AG20443 (cell line): ENCODE data around the gene CCDC87.

Experiments used
- DNase-seq: peaks from one replicate; pipeline ENCODE4 v3.0.0; 2012; ENCODE audit warnings: low spot score, mixed read lengths

The CCDC87 gene

DNA sequence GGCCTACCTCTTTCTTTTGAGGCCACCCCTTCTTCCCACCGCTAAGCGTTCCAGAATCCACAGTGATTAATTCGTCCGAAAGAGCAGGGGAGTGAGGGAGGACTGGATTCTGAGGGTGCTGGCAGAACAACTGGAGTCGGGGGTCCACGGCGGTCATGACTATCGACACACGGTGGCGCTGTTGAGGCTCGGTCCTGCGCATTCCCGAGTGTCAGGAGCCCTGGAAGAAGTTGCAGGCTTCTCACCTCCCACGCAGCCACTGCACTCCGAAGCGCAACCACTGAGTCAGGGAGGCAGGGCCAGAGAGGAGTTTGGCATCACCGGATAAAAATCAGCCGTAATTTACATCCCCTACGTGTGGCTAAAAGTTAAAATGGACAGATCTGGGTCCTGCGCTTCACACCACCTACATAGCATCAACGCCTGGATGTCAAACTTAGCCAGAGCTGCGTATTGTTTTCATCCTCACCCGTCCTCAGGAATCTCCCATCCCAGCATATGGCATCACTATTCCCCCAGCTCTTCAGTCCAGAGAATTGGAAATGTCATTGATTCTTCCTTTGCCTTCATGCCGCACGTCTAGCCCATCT lies 13.8 kb downstream of the CCDC87 start:
- peak; percentile 93 for DNase-seq

DNA sequence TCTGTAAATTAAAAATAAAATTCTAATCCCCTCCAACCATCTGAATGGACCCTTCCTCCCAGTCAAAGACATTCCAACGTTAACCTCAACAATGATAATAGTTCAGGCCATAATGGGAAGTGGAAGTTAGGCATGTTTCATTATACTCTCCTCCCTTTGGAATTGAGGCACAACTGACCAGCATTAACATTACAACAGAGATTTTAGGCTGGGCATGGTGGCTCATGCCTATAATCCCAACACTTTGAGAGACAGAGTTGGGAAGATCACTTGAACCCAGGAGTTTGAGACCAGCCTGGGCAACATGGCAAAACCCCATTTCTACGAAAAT lies 22.0 kb downstream of the CCDC87 start:
- no peak for DNase-seq

DNA sequence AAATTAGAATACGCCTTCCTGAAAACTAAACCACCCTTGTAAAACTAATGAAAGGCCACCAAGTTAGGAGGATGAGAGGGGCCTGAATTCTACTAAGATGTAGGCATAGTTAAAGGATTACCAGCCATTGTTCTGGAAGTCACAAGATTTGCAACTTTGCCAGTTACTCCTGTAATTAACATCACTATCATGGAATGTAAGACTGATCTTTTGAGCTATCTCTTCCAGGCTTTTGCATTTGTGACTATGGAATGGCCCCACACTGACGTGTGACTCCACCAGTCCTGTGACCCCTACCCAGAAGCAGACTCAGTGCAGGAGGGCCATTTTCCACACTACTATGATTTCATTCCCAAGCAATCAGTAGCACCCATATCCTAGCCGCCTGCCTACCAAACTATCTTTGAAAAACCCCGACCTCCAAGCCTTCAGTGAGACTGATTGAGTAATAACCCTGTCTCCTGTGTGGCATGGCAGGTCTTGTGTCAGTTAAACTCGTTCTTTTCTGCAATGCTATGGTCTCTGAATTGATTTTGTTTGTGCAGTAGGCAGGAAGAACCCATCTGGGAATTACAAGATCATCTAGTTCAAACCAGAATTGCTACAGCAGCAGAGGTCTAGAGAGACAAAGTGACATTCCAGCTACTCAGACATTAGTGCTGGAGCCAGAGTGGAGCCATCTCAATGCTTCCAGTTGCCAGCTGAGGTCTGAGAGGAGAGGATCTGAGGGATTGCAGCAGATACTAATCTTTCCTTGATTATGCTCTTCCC lies 22.6 kb downstream of the CCDC87 start:
- no peak for DNase-seq

DNA sequence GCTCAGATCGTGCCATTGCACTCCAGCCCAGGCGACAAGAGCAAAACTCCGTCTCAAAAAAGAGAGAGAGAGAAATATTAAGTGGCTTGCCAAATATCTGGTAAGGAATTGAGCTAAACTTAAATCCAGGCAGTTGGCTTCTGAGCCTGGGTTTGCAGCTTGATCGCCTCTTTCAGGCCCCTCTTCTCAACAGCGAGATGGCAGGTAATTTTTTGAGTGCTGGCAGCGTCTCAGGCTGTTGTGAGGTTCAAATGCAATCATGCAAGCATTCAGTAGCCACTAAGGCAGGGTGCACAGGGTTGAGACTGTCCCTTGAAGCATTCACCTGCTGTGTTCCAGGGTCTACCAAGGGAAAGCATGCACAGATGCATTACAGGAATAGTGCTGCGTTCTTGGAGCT lies 23.8 kb downstream of the CCDC87 start:
- DNase-seq, result no peak

DNA sequence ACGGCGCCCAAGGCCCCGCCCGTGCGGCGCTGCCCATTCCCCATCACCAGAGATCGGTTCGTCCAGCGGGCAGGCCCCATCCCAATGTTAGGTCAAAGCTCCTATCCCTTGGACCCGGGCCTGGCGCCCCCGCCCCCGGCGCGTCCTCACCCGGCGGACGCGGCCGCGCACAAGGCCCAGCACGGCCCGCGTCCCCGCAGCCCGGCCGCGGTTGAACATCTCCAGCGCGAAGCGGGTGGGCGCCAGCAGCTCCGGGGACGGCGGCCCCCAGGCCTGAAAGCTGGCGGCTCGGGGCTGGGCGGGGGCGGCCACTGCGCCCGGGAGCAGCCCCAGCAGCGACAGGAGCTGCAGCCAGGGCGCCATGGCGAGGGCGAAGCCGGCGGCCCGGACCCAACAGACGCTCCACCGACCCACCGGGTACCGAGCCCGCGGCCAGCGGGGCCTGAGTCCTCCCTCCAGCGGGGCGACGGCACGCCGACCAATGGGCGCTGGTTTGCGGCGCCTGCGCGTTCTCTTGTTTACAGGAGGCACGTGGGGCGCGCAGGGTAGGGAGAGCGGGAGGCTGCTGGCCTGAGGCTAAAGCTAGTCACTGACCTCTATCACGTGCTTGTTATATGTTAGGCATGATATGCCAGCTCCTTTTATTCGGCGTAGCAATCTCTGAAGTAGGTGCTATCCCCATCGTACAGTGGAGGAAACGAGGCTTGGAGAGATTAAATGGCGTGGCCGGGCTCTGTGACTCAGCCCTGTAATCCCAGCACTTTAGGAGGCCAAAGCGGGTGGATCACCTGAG lies 24.5 kb downstream of the CCDC87 start, which contains the start of gene CTSF:
TSS of gene CTSF (minus strand) at position 483 of the 793 bp plus-strand sequence. CDS start at position 363, 120 bp downstream.
- peak; percentile 98 for DNase-seq

DNA sequence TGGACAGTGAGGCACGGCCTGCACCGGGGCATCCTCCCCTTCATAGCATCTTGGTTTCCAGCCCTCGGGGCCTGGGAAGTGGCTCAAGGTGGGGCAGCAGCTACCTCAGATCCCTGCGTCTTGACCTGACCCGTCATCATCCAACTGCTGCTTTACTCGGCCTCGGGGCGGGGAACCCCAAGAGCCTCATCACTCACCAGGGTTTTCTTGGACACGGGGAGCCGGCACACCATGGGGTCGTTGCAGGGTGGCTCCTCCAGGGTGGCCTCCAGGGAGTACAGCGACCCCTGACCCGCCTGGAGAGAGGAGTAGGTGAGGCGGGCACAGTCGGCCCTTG lies 25.1 kb downstream of the CCDC87 start:
- DNase-seq, result no peak

DNA sequence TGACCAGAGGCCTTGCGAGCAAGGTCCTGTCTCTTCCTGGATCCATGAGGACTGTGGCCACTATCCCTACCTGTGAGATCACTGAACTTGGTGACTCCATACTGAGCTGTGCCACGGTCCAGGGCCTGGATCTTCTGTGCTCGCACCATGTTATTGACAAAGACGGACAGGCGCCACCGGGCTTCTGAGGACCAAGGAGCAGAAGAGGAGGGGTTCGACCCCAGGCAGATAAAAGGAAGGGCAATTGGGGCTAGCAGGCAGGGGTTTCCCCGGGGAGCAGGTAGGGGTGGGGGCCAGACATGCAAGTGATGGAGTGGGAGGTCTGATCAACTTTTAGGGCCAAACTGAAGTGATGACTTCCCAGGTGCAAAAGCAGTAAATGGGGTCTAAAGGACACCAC lies 26.6 kb downstream of the CCDC87 start:
- no peak for DNase-seq

DNA sequence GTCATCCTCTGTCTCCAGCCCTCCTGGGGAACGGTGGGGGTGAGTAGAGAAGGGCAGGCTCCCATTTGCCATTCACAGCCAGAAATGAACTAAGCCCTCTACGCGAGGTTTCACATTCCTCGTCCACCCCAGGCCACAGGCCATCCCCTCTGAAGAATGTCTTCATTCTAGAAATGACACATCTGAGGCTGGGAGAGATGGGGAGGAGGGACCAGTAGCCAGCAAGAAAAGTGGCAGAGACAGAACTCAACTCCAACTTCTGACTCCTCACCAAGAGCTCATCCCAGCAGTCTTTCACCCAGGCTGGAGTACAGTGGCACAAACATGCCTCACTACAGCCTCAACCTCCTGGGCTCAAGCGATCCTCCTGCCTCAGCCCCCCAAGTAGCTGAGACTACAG lies 27.9 kb downstream of the CCDC87 start:
- DNase-seq, result no peak

DNA sequence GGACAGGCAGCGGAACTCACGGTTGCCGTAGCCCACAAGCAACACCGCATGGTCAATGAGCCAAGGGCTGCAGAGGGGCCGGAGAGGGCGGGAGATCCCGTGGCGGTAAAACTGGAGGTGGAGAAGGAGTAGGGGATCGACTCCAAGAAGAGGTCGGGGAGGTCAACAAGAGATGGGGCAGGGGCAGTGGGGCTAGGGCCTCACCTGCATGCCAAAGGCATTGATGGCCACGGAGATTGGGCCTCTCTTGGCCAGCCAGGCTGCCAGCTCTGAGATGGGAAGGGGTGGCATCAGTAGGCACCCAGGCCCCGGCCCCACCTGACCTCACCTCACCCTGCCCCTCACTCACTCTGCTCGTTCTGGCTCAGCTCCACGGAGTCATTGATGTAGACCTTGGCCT lies 28.3 kb downstream of the CCDC87 start:
- DNase-seq, result no peak

DNA sequence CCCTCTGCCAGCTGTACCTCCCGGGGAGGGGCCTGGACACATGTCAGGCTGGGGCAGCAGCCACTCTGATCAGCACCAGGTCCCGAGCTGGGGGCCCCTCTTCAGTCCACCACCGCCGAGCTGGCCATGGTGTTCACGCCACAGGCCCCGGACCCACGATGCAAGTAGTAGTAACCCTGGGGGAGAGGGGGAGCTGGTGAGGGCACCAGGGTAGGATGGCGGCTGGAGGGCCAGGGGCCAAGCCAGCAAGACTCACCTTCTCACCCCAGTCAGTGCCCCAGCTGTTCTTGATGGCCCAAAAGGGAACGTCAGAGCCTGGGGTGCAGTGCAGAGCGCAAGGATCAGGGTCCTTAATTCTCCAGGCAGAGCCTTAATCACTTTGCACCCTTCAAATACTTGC lies 29.0 kb downstream of the CCDC87 start:
- no peak for DNase-seq

DNA sequence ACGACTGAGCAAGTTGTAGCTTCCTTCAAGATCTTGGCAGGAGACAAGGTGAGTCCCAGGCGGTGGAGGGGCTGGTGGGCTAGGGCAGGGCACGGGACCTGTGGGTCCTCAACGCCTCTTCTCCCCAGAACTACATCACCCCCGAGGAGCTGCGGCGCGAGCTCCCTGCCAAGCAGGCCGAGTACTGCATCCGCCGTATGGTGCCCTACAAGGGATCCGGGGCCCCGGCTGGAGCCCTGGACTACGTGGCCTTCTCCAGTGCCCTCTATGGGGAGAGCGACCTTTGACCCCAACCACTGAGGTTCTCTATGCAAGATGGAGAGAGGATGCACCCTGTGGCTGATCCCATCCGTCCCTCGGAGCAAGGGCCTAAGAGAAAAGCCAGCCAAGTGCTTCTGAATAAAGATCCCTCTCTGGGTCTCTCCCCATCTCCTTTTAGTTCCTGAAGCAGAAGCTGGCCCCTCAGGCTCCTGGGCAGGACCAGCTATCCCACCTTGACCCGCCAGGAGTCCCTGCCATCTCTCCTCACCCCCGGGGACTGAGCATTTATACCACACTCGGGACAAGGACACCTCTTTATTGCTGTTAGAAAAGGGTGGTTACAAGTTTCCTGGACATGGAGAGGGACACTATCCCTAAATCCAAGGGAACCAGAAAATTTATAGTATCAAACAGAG lies 29.8 kb downstream of the CCDC87 start:
- DNase-seq, result no peak

DNA sequence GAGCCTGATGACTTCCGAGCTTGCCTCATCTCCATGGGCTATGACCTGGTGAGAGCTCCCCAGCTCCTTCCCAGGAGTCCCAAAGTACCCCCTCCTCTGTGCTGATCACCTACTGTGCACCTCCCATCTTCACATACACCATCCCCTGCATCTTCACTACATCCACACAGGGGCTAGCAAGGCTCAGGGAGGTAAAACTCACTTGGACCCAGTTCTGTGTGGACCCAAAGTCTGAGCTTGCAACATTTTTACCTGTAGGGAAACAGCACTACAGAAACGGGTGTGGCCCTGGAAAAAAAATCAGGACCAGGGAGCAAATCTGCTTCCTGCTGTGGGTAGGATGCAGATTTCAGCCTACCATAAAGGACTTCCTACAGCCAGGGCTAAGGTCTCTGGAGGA lies 30.6 kb downstream of the CCDC87 start:
- no peak for DNase-seq

DNA sequence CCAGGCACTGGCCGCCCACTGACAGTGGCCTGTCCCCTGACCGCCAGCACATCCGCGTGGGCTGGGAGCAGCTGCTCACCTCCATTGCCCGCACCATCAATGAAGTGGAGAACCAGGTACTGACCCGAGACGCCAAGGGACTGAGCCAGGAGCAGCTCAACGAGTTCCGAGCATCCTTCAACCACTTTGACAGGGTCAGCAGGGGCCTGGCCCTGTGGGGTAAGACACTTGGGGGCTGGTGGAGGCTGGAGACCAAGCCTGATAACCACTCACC lies 31.0 kb downstream of the CCDC87 start:
- no peak for DNase-seq

DNA sequence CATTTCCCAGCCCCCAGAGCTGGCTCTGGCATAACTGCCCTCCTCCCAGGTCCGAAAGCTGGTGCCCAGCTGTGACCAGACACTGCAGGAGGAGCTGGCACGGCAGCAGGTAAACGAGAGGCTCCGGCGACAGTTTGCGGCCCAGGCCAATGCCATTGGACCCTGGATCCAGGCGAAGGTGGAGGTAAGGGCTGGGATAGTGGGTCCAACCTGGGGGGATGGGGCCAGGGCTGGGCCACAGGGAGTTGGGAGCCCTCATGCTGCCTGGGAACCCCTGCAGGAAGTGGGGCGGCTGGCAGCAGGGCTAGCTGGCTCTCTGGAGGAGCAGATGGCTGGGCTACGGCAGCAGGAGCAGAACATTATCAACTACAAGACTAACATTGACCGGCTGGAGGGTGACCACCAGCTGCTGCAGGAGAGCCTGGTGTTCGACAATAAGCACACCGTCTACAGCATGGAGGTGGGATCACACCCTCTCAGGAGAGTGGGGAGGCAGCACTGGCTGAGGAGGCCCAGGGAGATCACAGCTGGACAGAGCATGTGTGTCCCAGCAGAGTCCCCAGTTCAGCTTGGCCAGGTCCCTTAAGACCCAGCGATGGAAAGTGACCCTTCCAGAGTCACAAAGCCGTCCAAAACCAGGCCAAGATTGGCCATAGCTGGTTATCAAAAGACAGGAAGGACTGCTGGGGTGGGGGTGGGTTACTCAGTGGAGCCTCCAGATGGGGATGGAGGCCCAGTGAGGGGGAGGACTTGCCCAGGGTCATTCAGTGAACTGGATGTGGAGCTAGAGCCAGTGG lies 31.5 kb downstream of the CCDC87 start:
- DNase-seq, result no peak

DNA sequence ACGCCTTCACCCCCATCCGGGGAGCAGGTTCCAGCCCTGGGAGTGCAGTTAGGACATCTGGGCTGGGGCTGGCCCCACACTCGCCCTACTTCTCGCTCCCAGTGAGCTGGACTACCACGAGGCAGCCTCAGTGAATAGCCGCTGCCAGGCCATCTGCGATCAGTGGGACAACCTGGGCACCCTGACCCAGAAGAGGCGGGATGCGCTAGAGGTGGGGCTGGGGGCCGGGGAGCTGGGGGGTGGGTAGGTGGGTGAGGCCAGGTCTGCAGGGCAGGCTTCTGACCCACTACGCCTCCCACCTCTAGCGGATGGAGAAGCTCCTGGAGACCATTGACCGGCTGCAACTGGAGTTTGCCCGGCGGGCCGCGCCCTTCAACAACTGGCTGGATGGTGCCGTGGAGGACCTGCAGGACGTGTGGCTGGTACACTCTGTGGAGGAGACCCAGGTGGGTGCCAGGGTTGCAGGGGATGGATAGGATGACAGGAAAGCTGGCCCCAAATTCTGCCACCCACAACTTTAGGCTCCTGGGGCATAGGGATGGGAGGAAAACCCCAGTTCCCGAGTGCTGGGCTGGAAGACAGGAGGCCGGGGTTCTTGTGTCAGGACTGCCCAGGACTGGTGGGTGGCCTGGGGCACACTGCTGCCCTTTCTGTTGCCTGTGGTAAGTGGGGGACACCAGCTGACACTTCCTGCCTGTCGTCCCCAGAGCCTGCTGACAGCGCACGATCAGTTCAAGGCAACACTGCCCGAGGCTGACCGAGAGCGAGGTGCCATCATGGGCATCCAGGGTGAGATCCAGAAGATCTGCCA lies 32.8 kb downstream of the CCDC87 start:
- no peak for DNase-seq

DNA sequence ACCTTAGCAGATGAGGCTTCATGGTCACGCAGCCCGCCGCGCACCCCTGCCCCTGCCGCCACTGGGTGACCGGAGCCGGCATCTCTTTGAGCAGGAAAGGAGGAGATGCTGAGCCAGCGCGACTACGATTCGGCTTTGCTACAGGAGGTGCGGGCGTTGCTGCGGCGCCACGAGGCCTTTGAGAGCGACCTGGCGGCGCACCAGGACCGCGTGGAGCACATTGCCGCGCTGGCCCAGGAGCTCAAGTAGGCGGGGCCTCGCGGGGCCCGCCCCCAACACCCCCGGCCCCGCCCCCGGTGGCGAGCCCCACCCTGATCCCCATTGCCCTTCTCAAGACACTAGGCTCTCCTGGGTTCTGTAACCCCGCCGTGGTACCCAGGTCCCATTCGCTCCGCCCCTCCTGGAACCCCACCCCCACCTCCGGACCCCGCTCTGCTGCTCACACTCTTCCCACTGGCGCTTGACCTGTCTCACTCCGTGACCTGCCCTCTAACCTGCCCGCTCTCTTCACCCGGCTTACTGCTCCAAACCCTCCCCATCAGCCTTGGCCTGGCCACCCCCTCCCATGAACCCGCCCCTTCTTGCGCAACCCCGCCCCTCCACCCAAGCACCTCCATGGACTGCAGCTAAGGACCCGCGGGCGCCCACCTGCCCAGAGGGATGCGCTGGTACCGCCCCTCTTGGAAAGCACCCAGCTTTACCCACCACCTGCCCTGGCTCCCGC lies 33.6 kb downstream of the CCDC87 start:
- peak; percentile 66 for DNase-seq

DNA sequence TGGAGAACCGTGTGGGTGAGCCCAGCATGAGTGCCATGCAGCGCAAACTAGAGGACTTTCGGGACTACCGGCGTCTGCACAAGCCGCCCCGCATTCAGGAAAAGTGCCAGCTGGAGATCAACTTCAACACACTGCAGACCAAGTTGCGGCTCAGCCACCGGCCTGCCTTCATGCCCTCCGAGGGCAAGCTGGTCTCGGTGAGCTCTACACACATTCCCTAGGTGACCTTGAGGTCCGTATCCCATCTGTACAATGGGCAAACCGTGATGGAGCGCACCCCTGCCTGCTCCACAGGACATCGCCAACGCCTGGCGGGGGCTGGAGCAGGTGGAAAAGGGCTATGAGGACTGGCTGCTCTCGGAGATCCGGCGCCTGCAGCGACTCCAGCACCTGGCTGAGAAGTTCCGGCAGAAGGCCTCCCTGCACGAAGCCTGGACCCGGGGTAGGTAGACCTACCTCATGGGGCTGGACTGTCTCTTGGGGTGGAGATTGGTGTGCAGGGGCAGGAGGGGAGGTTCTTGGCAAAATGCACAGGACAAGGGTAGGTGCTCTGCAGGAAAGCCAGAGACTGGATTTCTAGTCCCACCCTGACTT lies 35.0 kb downstream of the CCDC87 start:
- DNase-seq, result no peak

DNA sequence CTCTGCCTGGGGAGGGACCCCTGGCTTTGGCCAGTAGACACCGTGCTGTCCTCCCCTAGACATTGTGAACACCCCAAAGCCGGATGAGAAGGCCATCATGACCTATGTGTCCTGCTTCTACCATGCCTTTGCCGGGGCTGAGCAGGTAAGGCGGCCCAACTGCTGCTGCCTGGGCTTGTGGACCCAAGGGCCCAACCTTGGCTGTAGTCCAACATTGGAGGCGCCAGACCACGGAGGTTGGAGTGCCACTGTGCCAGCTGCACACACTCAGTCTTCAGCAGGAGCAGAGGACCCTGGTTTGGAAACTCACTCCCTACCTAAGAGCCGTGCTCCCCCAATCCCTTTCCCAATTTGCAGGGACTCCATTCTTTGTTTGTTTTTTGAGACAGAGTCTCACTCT lies 36.8 kb downstream of the CCDC87 start:
- DNase-seq, result no peak

DNA sequence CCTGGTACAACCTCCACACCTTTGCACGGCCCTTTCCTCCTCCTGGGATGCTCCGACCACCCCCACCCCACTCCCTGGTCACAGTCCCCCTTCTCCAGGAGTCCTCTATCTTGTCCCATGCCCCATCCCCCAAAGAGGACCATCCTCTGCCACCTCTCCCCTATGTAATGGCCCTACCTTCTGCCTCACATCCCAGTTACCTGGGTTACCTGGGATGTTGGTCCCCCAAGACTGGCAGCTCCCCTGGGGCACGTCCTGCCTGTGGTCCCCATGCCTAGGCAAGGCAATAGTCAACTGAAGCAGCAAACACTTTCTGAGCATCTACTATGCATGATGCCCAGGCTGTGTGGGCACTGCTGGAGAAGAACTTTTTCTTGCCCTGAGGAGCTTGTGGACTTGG lies 37.4 kb downstream of the CCDC87 start:
- DNase-seq, result no peak

DNA sequence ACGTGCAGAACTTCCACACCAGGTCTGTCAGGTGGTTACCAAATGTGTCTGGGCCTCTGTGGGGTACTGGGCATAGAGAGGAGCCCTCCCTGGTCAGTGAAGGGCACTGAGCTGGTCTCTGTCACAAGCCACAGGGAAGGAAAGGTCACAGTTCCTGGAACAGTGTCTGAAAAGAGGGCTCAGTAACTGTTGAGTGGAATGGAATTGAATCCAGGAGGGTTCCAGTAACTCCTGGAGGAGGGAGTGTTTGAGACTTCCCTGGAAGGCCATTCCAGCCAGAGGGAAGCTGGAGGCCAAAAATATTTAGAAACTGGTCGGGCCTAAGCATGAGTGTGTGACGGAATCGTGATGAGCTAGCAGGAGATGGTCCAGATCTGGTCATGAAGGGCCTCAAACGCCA lies 38.3 kb downstream of the CCDC87 start:
- DNase-seq, result no peak
